Islet of Langerhans (tissue), 1 donor: Measurements from ENCODE around the gene TEPSIN.

ENCODE experiments used
- FAIRE-seq: peaks from one replicate; lab custom pipeline; 2011; peaks lifted over from hg19 to GRCh38; lab: Jason Lieb, UNC

TEPSIN gene

GRCh38 chr17:81238815-81239713 is at the start of gene TEPSIN, which contains the start of gene NDUFAF8:
TSS of gene TEPSIN (minus strand) at chr17:81239055. CDS start at chr17:81239033, 22 bp downstream.
TSS of gene NDUFAF8 (plus strand) at chr17:81239318. CDS start at chr17:81239364, 46 bp downstream.
- FAIRE-seq: peak; percentile 99

GRCh38 chr17:81287741-81288430 is 49.0 kb upstream of the TEPSIN start:
- FAIRE-seq: no peak

- FAIRE-seq: no peak
These were observed 48.3 kb upstream of the TEPSIN start for GRCh38 chr17:81287152-81287551.

GRCh38 chr17:81286491-81287145 is 47.8 kb upstream of the TEPSIN start:
- FAIRE-seq: no peak

GRCh38 chr17:81285894-81286293 is 47.0 kb upstream of the TEPSIN start:
- no peak for FAIRE-seq

GRCh38 chr17:81285179-81285878 is 46.5 kb upstream of the TEPSIN start:
- FAIRE-seq: no peak

- FAIRE-seq: no peak
These were observed 44.0 kb upstream of the TEPSIN start for GRCh38 chr17:81282876-81283275.

GRCh38 chr17:81282141-81282540 is 43.3 kb upstream of the TEPSIN start:
- FAIRE-seq: no peak

GRCh38 chr17:81280571-81280970 is 41.7 kb upstream of the TEPSIN start:
- FAIRE-seq: no peak

GRCh38 chr17:81279278-81280275 is 40.7 kb upstream of the TEPSIN start:
- no peak for FAIRE-seq

- FAIRE-seq: no peak
These were observed 40.0 kb upstream of the TEPSIN start for GRCh38 chr17:81278831-81279230.

GRCh38 chr17:81277946-81278693 is 39.3 kb upstream of the TEPSIN start:
- no peak for FAIRE-seq

GRCh38 chr17:81277421-81277820 is 38.6 kb upstream of the TEPSIN start:
- no peak for FAIRE-seq

GRCh38 chr17:81276781-81277180 is 37.9 kb upstream of the TEPSIN start:
- no peak for FAIRE-seq

- FAIRE-seq: no peak
These were observed 35.6 kb upstream of the TEPSIN start for GRCh38 chr17:81274471-81274855.

- no peak for FAIRE-seq
These were observed 35.0 kb upstream of the TEPSIN start for GRCh38 chr17:81273698-81274470.

- no peak for FAIRE-seq
These were observed 33.8 kb upstream of the TEPSIN start for GRCh38 chr17:81272616-81273015.

- FAIRE-seq: no peak
These were observed 32.4 kb upstream of the TEPSIN start for GRCh38 chr17:81271226-81271625.

- no peak for FAIRE-seq
These were observed 31.4 kb upstream of the TEPSIN start for GRCh38 chr17:81270279-81270678.
